NCI-H1436 treated with DMSO at 0.1 percent for 48 hours (cell line): Measurements from ENCODE around the gene TBX6.
A peak's percentile ranks its signal among the peaks of the same experiment; 100 is the strongest.
"Not testable (repeated sequence)": the region's sequence is repeated elsewhere in the genome, so short reads cannot be mapped to it uniquely, and the experiment has no call there.

Source experiments
- DNase-seq: peaks from one replicate; lab custom pipeline; 2025; lab: John Stamatoyannopoulos, UW

The TBX6 gene, protein sequence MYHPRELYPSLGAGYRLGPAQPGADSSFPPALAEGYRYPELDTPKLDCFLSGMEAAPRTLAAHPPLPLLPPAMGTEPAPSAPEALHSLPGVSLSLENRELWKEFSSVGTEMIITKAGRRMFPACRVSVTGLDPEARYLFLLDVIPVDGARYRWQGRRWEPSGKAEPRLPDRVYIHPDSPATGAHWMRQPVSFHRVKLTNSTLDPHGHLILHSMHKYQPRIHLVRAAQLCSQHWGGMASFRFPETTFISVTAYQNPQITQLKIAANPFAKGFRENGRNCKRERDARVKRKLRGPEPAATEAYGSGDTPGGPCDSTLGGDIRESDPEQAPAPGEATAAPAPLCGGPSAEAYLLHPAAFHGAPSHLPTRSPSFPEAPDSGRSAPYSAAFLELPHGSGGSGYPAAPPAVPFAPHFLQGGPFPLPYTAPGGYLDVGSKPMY

GRCh38 chr16:30091474-30092372 lies at the start of gene TBX6:
TSS of gene TBX6 (minus strand) at chr16:30091924. CDS start at chr16:30091193, 731 bp downstream.
- peak; percentile 58 for DNase-seq

GRCh38 chr16:30139583-30140481 lies 48.1 kb upstream of the TBX6 start:
- DNase-seq, result no peak

GRCh38 chr16:30137897-30138296 lies 46.2 kb upstream of the TBX6 start:
- no peak for DNase-seq

DNA sequence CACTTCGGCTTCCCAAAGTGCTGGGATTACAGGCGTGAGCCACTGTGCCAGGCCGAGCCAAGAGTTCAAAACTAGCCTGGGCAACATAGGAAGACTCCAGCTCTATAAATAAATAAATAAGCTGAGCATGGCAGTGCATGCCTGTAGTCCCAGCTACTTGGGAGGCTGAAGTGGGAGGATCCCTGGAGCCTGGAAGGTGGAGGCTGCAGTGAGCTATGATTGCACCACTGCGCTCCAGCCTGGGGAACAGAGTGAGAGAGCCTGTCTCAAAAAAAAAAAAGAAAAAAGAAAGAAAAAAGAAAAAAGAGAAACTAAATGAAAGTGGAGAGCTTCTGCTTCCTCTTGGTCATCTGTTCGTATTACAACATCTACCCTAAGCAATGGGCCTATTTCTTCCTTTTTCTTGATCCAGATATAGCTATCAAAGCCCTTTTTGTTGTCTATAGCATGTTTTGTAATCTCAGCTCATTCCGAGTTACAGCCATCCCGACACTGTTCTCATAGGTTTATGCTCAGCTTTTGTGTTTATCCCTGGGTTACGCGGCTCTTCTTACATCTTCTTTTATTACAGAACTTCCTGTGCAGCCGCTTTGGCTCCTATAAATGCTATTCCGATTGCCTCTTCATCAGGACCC lies 45.4 kb upstream of the TBX6 start:
- no peak for DNase-seq

GRCh38 chr16:30132591-30132990 lies 40.9 kb upstream of the TBX6 start:
- no peak for DNase-seq

DNA sequence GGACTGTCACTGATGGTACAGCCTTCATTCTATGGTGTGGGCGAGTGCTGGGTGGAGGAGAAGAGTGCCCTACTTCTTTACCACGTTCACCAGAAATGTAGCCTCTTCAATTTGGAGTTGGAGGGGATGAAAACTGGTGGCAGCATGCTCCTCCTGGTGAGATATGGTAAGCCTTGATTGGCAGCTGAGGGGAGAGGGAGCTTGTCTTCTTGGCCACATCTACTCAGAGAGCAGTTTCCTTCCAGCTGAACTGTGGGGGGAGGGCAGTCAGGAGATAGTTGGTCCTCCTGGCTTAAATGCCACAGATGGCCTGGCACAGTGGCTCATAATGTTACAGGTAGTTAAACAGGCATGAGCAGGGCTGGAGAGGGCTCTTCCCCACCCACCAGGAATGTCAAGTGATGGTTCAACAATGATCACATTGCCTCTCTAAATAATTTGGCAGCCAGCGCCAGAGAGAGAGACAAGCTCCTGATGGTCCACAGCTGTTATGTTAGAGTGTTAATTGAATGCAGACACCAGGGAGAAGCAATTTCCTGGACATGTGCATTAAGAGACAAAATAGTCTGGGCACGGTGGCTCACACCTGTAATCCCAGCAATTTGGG lies 40.2 kb upstream of the TBX6 start:
- DNase-seq, result peak; percentile 69

DNA sequence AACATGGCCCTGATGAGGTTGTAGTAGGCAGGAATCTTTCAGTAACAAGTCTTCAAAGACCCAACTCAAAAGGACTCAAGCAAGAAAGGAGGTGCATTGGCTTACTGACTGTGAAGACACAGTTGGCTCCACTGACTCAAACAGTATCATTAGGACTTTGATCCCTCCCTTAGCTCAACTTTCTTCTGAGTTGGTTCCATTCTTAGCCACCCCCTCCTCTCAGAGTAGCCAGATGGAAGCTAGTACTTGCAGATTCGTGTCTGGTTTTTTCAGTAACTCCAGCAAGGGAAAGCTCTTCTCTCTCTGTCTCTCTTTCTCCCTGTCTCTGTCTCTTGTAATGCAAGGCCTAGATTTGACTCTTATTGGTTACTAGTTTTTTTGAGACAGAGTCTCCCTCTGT lies 36.3 kb upstream of the TBX6 start:
- no peak for DNase-seq

DNA sequence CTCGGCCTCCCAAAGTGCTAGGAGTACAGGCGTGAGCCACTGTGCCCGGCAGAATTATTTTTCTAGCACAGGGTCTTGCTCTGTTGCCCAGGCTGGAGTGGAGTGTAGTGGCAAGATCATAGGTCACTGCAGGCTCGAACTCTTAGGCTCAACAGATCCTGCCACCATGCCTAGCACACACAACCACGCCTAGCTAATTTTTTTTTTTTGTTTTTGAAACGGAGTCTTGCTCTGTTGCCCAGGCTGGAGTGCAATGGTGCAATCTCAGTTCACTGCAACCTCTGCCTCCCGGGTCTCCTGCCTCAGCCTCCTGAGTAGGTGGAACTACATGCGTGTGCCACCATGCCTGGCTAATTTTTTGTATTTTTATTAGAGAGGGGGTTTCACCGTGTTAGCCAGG lies 34.0 kb upstream of the TBX6 start:
- not testable (repeated sequence) for DNase-seq

- no peak for DNase-seq
These were observed 33.3 kb upstream of the TBX6 start for GRCh38 chr16:30124985-30125379.

GRCh38 chr16:30122604-30123160 lies 31.0 kb upstream of the TBX6 start:
- no peak for DNase-seq

- no peak for DNase-seq
These were observed 30.2 kb upstream of the TBX6 start for GRCh38 chr16:30121741-30122571.

- DNase-seq, result no peak
These were observed 28.8 kb upstream of the TBX6 start for GRCh38 chr16:30120340-30121105.

DNA sequence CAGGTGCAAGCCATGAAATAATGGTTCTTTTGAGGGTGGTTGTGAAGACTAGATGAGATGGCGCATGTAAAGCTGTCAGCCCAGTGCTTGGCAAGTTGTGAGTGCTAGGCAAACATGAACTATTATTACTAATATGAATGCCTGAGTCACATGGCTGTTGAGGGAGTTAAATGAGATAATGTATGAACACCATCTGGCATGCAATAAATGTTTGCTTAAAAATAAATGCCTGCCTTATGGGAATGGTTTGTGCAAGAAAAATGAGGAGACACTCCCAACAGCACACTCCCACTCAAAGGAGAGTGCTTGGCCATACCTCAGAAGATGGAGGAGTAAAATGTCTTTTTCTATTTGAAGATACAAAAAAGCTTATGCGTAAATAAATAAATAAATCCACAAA lies 27.7 kb upstream of the TBX6 start:
- DNase-seq, result no peak

- DNase-seq, result no peak
These were observed 26.0 kb upstream of the TBX6 start for GRCh38 chr16:30117768-30118167.

GRCh38 chr16:30116291-30117207 lies 24.8 kb upstream of the TBX6 start:
- no peak for DNase-seq

DNA sequence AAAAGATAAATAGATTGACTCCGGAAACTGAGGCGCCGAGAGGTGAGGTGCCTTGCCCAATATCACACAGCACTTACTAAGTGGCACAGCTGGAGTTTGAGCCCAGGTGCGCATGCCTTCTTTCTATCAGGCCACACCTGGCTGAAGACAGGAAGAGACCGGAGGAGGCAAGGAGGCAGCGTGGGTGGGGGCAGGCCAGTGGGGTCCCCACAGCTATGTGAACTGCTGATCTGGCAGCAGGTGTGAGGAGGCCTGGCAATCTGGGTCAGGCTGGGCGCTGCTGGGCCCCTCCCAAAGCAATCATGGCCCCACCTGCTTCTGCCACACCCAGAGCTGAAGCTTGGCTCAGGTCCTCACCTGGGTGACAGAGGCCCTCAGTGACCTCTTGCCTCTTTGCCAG lies 23.5 kb upstream of the TBX6 start:
- DNase-seq, result no peak

DNA sequence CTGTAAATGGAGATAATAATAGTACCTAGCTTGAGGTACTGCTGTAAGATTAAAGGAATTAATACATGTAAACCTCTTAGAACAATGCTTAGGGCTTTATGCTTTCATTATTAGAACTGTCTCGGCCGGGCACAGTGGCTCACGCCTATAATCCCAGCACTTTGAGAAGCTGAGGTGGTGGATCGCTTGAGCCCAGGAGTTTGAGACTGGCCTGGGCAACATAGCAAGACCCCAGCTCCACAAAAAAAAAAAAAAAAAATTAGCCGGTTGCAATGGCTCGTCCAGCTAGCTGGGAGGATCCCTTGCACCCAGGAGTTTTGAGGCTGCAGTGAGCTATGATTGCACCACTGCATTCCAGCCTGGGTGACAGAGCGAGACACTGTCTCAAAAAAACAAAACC lies 23.1 kb upstream of the TBX6 start:
- not testable (repeated sequence) for DNase-seq

- no peak for DNase-seq
These were observed 22.7 kb upstream of the TBX6 start for GRCh38 chr16:30114411-30114810.
